Heart left ventricle (tissue), 16 donors: ENCODE data around the gene MPP3. TPM values are rescaled to one million over a fixed set of nuclear protein-coding genes. Genes with fewer than 3 reads are reported as not detected.

ENCODE experiments used
- ATAC-seq, 4 donors: fragments of 200-7000 bp; cut with Tn5 transposase; one replicate each; pipeline ENCODE4 v1.9.1; 2020 to 2022; ENCODE audit warnings: moderate library complexity in 4 of 4, mild to moderate bottlenecking in 3 of 4, moderate number of reproducible peaks in 1 of 4
- DNase-seq, 5 donors: peaks; one replicate each; pipeline ENCODE4 v3.0.0-alpha.2; 2020
- H3K27ac ChIP-seq, 12 donors: fragments of 200-600 bp; sonication (generic) in 4 of 12; one replicate each; pipeline versions ENCODE4 v1.5.0 to v1.8.0; 2016 to 2022; ENCODE audit warnings: mild to moderate bottlenecking in 2 of 12
- H3K27me3 ChIP-seq, 9 donors: fragments of 200-600 bp; sonication (generic) in 2 of 9; one replicate each; pipeline versions ENCODE4 v1.5.1 to v1.8.0; 2016 to 2022; ENCODE audit warnings: mild to moderate bottlenecking in 3 of 9
- H3K36me3 ChIP-seq, 9 donors: fragments of 200-600 bp; sonication (generic) in 2 of 9; one replicate each; pipeline versions ENCODE4 v1.5.0 to v1.8.0; 2018 to 2022; ENCODE audit warnings: mild to moderate bottlenecking in 2 of 9
- H3K4me1 ChIP-seq, 12 donors: fragments of 200-600 bp; sonication (generic) in 4 of 12; one replicate each; pipeline versions ENCODE4 v1.5.0 to v1.8.0; 2016 to 2022; ENCODE audit warnings: mild to moderate bottlenecking in 3 of 12
- H3K4me3 ChIP-seq, 12 donors: fragments of 200-600 bp; sonication (generic) in 4 of 12; one replicate each; pipeline versions ENCODE4 v1.5.0 to v1.8.0; 2017 to 2022; ENCODE audit warnings: mild to moderate bottlenecking in 9 of 12, moderate library complexity in 4 of 12
- H3K9me3 ChIP-seq, 12 donors: fragments of 200-600 bp; sonication (generic) in 4 of 12; one replicate each; pipeline versions ENCODE4 v1.5.0 to v1.8.0; 2016 to 2022; ENCODE audit warnings: mild to moderate bottlenecking in 1 of 12
- CTCF ChIP-seq, 12 donors: fragments of 200-600 bp; sonication (generic) in 4 of 12; IDR thresholded peaks; one replicate each; pipeline versions ENCODE4 v1.5.0 to v1.8.0; 2018 to 2022; ENCODE audit warnings: antibody characterized with exemption in 12 of 12, mild to moderate bottlenecking in 5 of 12
- POLR2A ChIP-seq, 2 donors: fragments of 450-650 bp; IDR thresholded peaks; one replicate each; pipeline ENCODE4 v1.6.1; 2017; ENCODE audit warnings: antibody characterized with exemption in 2 of 2, mild to moderate bottlenecking in 2 of 2, moderate library complexity in 2 of 2
- WGBS, 4 donors: extraction: QIAGEN DNeasy Blood & Tissue Kit in 2 of 4; methylation state at CpG; one replicate each; pipeline versions ENCODE4 v1.1.5 to v1.1.7; 2013 to 2018; 5-methylcytosine and 5-hydroxymethylcytosine counted together
- intact Hi-C, 10 donors: fragments of 100-400 bp; cut with DNase I; formaldehyde crosslinking; loops; one replicate each; pipeline versions ENCODE4 v1.11.1 to v1.14.2; 2022
- polyA plus RNA-seq, 2 donors: library from polyadenylated mRNA; stranded (reverse); fragments of 200-250 nt; gene quantifications; one replicate each; pipeline ENCODE4 v1.2.3, GENCODE V29; 2013
- total RNA-seq, 9 donors: library from RNA; depleted of rRNA in 2 of 9; stranded (reverse); fragments of >200 nt in 2 of 9; fragmentation: NEBNext Ultra II Directional in 3 of 9; extraction: Animal tissue kit (Norgen Biotek cat#: 25700) in 3 of 9; gene quantifications; one replicate each; pipeline versions ENCODE4 v1.1.0 to v1.2.4, GENCODE V29; 2016 to 2023
- donor health status: ischemic (EF 13 %, LVEDD 7.1; RV severe dilation, severe dysfunction).
- donor health status: healthy with polysubstance abuse.
- donor health status: DM: no; HTN: yes; CAD: no.
- donor health status: DM: no; HTN: no; CAD: no.
- donor health status: ischemic (EF 25% LVEDD 6.9; RV normal size, moderate dysfunction).
- donor health status: ischemic (EF 25% LVEDD 5.7; RV mildly dilated, moderate dysfunction).
- donor health status: healthy.
- donor health status: DM: yes; HTN: yes; CAD: no.
- donor health status: ischemic (EF 35%, LVEDD 5.7; RV mildly dilated, moderate dysfunction).
- donor health status: nonischemic (EF 11% LVEDD 7.7; RV severe dilation, severe dysfunction).
- donor health status: DM: yes; HTN: yes; CAD: no.
- donor health status: PGD.
- donor health status: ischemic (EF 29% LVEDD 5.4; RV normal size, mild dysfunction).
- donor health status: nonischemic (EF 23%, LVEDD 6.1; RV moderate dilation, normal function).

MPP3 gene
- total and polyA plus RNA-seq, 11 donors = 13.8 to 70.2 (median 27.5) TPM

DNA sequence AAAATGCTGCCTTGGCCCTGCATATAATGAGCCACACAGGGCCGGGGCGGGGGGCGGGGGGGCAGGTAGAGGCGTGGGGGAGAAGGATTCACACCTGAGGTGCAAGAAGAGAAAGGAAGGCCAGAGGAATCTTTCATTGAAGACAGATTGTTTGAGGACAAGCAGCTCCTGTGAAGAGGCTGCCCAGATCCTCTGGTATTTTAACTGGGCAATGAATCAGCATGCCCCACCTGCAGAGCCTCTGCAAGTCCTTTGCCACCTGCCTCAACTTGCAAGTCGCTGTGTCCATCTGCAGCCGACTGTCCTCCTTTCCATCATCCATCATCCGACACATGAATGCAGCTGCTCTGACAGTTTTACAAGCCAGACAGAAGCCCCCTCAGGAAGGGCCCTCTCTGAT is 73.1 kb downstream of the MPP3 start:
- no peak overlapping the region for H3K27ac ChIP-seq
- peaks cover 0 to 36% (median 14%) of the 10 kb centered on the region in 9 donors for H3K27me3 ChIP-seq
- no peak overlapping the region for H3K4me3 ChIP-seq
- H3K4me1 ChIP-seq = peaks cover 0 to 21% (median 9%) of the 10 kb centered on the region in 12 donors
- intact Hi-C loops = loop anchor here (1.0 to 10.0 kb wide), 5 partner anchors 64 to 185 kb away; no protein-coding TSS in a partner anchor
- no peak for DNase-seq
- H3K36me3 ChIP-seq = peaks cover 0 to 4% (median 0%) of the 10 kb centered on the region in 9 donors
- ATAC-seq = no peak
- TF ChIP-seq POLR2A (IDR thresholded peaks at IDR 0.05) (no peak), CTCF (IDR thresholded peaks at IDR 0.05) (no peak)
- 60 to 71% (median 70%) methylated on average over 7 of the region's 7 CpGs for WGBS, 4 donors
- no peaks in the 10 kb centered on the region for H3K9me3 ChIP-seq

DNA sequence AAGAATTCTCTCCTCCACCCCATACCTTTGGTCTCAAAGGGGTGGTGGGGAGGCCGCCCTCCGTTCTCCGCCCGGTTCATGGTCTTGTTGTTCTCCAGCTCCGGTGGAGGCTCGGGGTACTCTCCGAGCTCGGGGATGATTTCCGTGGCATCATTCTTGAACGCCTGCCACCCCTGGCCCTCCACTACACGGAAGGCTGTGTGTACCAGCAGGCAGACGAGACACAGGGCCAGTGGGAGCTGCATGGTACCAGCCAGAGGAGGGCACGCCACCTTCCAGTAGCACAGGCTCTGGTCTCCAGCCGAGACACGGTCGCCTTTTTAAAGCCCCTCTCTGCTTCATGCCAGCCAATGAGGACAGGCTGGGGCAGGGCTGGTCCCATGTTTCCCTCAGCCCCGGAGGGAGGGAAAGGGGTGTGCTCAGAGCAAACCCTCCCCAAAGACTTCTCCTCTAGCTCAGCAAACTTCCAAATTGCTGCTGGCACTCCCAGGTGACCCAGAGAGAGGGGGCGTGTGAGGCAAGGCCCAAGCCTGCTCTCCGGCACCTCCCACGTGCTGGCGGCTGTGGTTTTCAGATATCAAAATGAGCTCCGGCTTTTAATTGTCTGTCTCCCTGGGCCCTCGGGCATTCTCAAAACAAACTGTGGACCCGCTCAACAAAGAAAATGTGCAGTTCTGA is 74.3 kb downstream of the MPP3 start, which contains the start of gene SOST:
Gene SOST (minus strand): TSS at position 295 of the 678 bp plus-strand sequence. CDS start 50 bp downstream, at position 245.
- H3K27ac ChIP-seq = no peak within 1 kb of the TSS

GRCh38 chr17:43758086-43758485 is 74.9 kb downstream of the MPP3 start:
- H3K4me1 ChIP-seq = peaks cover 0 to 18% (median 10%) of the 10 kb centered on the region in 12 donors
- intact Hi-C loops = loop anchor here in 3 of 10 donors (5.0 to 10.0 kb wide), 2 partner anchors 181 to 183 kb away; no protein-coding TSS in a partner anchor
- ATAC-seq = no peak
- no peaks in the 10 kb centered on the region for H3K9me3 ChIP-seq
- H3K27me3 ChIP-seq = peaks cover 0 to 36% (median 17%) of the 10 kb centered on the region in 9 donors
- WGBS, 4 donors = 85 to 90% (median 89%) methylated on average over 6 of the region's 6 CpGs
- DNase-seq = no peak
- H3K27ac ChIP-seq = no peak overlapping the region
- TF ChIP-seq CTCF (IDR thresholded peaks at IDR 0.05) = no peak
- no peaks in the 10 kb centered on the region for H3K36me3 ChIP-seq
- no peak overlapping the region for H3K4me3 ChIP-seq

More for the DNA sequence above, 74.3 kb downstream of the MPP3 start, which contains the start of gene SOST:
- TF ChIP-seq POLR2A (IDR thresholded peaks at IDR 0.05) (no peak), CTCF (IDR thresholded peaks at IDR 0.05) (no peak)
- peaks cover 0 to 18% (median 10%) of the 10 kb centered on the region in 12 donors for H3K4me1 ChIP-seq
- no peaks in the 10 kb centered on the region for H3K9me3 ChIP-seq
- no peaks in the 10 kb centered on the region for H3K36me3 ChIP-seq
- peaks cover 0 to 36% (median 17%) of the 10 kb centered on the region in 9 donors for H3K27me3 ChIP-seq
- WGBS, 4 donors = 89 to 93% (median 92%) methylated on average over 18 to 24 of the region's 24 CpGs
- H3K4me3 ChIP-seq = no peak within 1 kb of the TSS
- intact Hi-C loops = loop anchor here in 3 of 10 donors (1.0 to 10.0 kb wide), 3 partner anchors 62 to 184 kb away; no protein-coding TSS in a partner anchor
- ATAC-seq (no peak), DNase-seq (no peak)

DNA sequence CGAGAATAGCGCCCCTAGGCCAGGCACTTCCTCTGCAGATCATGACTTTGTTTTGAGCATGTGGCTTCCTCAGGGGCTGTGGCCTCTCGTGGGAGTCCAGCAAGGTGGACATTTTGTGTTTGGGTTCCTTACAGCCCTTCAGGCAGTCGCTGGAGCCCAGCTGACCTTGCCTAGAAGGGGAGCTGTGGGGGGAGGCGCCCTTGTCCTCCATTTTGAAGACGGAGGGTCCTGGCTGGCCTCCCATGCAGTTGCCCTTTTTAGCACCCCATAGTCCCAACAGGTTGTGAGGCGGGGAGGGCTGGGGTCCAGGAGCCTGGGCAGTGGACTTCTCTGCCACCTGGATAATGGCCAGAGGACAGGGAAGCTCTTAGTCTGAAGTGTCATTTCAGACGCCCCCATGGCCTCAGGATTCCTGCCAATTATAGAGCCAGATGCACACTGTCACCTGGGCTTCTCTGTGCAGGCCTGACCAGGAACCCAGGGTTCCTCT is 75.7 kb downstream of the MPP3 start:
- Histone ChIP-seq H3K4me1 (peaks cover 0 to 18% (median 10%) of the 10 kb centered on the region in 12 donors), H3K36me3 (no peaks in the 10 kb centered on the region), H3K9me3 (no peaks in the 10 kb centered on the region), H3K27me3 (peaks cover 0 to 36% (median 17%) of the 10 kb centered on the region in 9 donors), H3K4me3 (no peak overlapping the region), H3K27ac (no peak overlapping the region)
- intact Hi-C loops = loop anchor here in 3 of 10 donors (5.0 to 10.0 kb wide), 2 partner anchors 180 to 182 kb away; no protein-coding TSS in a partner anchor
- TF ChIP-seq POLR2A (IDR thresholded peaks at IDR 0.05) (no peak), CTCF (IDR thresholded peaks at IDR 0.05) (no peak)
- DNase-seq (no peak), ATAC-seq (no peak)
- WGBS, 4 donors = 82 to 89% (median 88%) methylated on average over 6 to 8 of the region's 8 CpGs
